ENCODE measurements around the gene KLHL3. TPM values are rescaled to one million over a fixed set of nuclear protein-coding genes. Genes with fewer than 3 reads are reported as not detected.

The KLHL3 gene
- total and polyA plus RNA-seq, 2 experiments from 2014 or later: 4.9 to 10.8 TPM

- H3K4me3 ChIP-seq: no peak overlapping the region
- no peak overlapping the region for H3K27ac ChIP-seq (ENCODE audit: low read depth)
- 0 out of 2 replicates have a peak, but pooled peaks cover 3% of the 10 kb centered on the region for H3K36me3 ChIP-seq (ENCODE audit: insufficient read depth)
- no peak for ATAC-seq
- no peaks in the 10 kb centered on the region for H3K4me1 ChIP-seq (ENCODE audit: insufficient read depth)
- H3K27me3 ChIP-seq (ENCODE audit: insufficient read depth): no peaks in the 10 kb centered on the region
- H3K4me3 Mint-ChIP-seq: no peak overlapping the region
- no peak overlapping the region for H3K27ac Mint-ChIP-seq
- peaks cover 2% of the 10 kb centered on the region; the same call in 2 of the 3 replicates for H3K4me1 Mint-ChIP-seq
- H3K27me3 Mint-ChIP-seq (ENCODE audit: insufficient read depth, low read depth, poor library complexity): no peaks in the 10 kb centered on the region
- H3K79me2 ChIP-seq (replicated peaks; ENCODE audit: insufficient read depth): peaks cover 39% of the 10 kb centered on the region
- TF ChIP-seq ZNF331 (CRISPR knock-in tag; IDR thresholded peaks at IDR 0.05; ENCODE audit: low read depth): no peak
- no peak for TF ChIP-seq JUNB (IDR thresholded peaks at IDR 0.05; ENCODE audit: unreplicated experiment)
- no peak for TF ChIP-seq STAT1 (IDR thresholded peaks at IDR 0.05; ENCODE audit: unreplicated experiment)
- no peak for TF ChIP-seq POLR2AphosphoS5 (IDR thresholded peaks at IDR 0.05; ENCODE audit: low read depth)
- no peak for TF ChIP-seq NANOG (IDR thresholded peaks at IDR 0.05; ENCODE audit: borderline replicate concordance)
- TF ChIP-seq REST (IDR thresholded peaks at IDR 0.05; ENCODE audit: unreplicated experiment): no peak
- H3K36me3 Mint-ChIP-seq (ENCODE audit: low read depth): no peaks in the 10 kb centered on the region
- peaks cover 5% of the 10 kb centered on the region for H4K20me1 ChIP-seq (replicated peaks; ENCODE audit: insufficient read depth)
- H3K4me2 ChIP-seq: no peak overlapping the region
- no peaks in the 10 kb centered on the region for H3F3A ChIP-seq (replicated peaks; ENCODE audit: low read depth)
- no peaks in the 10 kb centered on the region for H3K9me2 ChIP-seq (ENCODE audit: insufficient read depth)
- H2AFZ ChIP-seq: no peak overlapping the region
- no peaks in the 10 kb centered on the region for H3K9me3 Mint-ChIP-seq
- no peak for DNase-seq (ENCODE audit: low spot score)
Measured at GRCh38 chr5:137724251-137724650, 11.6 kb downstream of the KLHL3 start.

- no peaks in the 10 kb centered on the region for H3K27me3 Mint-ChIP-seq (ENCODE audit: insufficient read depth, low read depth, poor library complexity)
- no peak for DNase-seq (ENCODE audit: low spot score)
- no peak for ATAC-seq
- no peak for TF ChIP-seq EZH2phosphoT487 (IDR thresholded peaks at IDR 0.05; ENCODE audit: unreplicated experiment)
- no peak for TF ChIP-seq EZH2 (IDR thresholded peaks at IDR 0.05; ENCODE audit: low read depth, unreplicated experiment)
- no peak for TF ChIP-seq POLR2AphosphoS5 (IDR thresholded peaks at IDR 0.05; ENCODE audit: low read depth)
- no peak for TF ChIP-seq ZNF331 (CRISPR knock-in tag; IDR thresholded peaks at IDR 0.05; ENCODE audit: low read depth)
- no peak for TF ChIP-seq ZNF462 (CRISPR knock-in tag; IDR thresholded peaks at IDR 0.05)
Measured at GRCh38 chr5:137718611-137719010, 17.3 kb downstream of the KLHL3 start.

More at GRCh38 chr5:137718611-137719010, 17.3 kb downstream of the KLHL3 start:
- Histone ChIP-seq H4K20me1 (replicated peaks; ENCODE audit: insufficient read depth) (no peaks in the 10 kb centered on the region; the same call in 1 of the 2 replicates), H3K4me2 (no peak overlapping the region), H2AFZ (no peak overlapping the region), H3F3A (replicated peaks; ENCODE audit: low read depth) (no peaks in the 10 kb centered on the region), H3K4me3 (no peak overlapping the region), H3K27ac (ENCODE audit: low read depth) (no peak overlapping the region), H3K4me1 (ENCODE audit: insufficient read depth) (no peaks in the 10 kb centered on the region), H3K9me2 (ENCODE audit: insufficient read depth) (no peaks in the 10 kb centered on the region), H3K27me3 (ENCODE audit: insufficient read depth) (no peaks in the 10 kb centered on the region), H3K79me2 (replicated peaks; ENCODE audit: insufficient read depth) (0 out of 2 replicates have a peak, but pooled peaks cover 3% of the 10 kb centered on the region), H3K36me3 (ENCODE audit: insufficient read depth) (peaks cover 14% of the 10 kb centered on the region; the same call in 1 of the 2 replicates)
- Mint-ChIP-seq H3K4me1 (peaks cover 2% of the 10 kb centered on the region; the same call in 2 of the 3 replicates), H3K9me3 (peaks cover 5% of the 10 kb centered on the region; the same call in 2 of the 3 replicates), H3K27ac (no peak overlapping the region), H3K36me3 (ENCODE audit: low read depth) (peaks cover 24% of the 10 kb centered on the region), H3K4me3 (no peak overlapping the region)

Measured in GM23338 (cell line).